ENCODE measurements around the gene ABR.

Gene ABR

DNA sequence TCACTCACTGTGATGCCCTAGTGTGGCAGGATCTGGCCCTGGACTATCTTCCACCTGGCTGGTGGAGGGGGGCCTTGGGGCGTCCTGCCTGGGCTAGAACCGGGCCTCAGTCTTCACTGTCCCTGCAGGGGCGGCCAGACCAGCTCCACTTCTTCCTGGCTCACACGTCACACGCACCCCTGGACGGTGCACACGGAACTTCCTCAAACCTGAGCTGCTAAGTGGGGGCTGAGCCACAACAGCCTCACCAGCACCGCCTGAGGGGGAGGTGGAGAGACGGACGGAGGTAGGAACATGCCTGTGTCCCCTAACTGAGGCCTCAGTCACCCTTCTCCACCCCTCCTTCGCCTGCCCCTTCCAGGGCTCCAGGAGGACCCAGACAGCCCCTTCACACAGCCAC is 146.3 kb downstream of the ABR start:
- no peaks in the 10 kb centered on the region for H3K27me3 Mint-ChIP-seq
- no peak overlapping the region for H3K4me3 Mint-ChIP-seq
- H3K36me3 Mint-ChIP-seq: no peaks in the 10 kb centered on the region
- H3K4me1 Mint-ChIP-seq (ENCODE audit: low read depth): no peaks in the 10 kb centered on the region
- H3K9me3 Mint-ChIP-seq (ENCODE audit: low read depth): no peaks in the 10 kb centered on the region
- no peak overlapping the region for H3K27ac Mint-ChIP-seq

DNA sequence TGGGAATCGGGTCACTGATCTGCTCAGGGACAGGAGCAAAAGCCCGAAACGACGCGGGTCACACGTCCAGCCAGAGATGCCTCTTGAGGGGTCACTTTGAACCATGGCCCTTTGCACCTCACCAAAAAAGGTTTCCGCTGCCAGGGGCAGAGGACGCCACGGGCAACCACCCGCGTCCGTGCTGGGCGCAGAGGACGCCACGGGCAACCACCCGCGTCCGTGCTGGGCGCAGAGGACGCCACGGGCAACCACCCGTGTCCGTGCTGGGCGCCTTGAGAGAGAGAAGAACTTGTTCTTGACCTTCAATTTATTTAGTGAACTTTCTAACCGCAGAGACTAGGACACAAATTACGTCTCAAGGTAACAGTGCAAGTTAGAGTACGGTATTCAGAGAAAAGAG is 147.4 kb downstream of the ABR start:
- Mint-ChIP-seq H3K9me3 (ENCODE audit: low read depth) (no peaks in the 10 kb centered on the region), H3K27me3 (no peaks in the 10 kb centered on the region), H3K27ac (no peak overlapping the region), H3K4me3 (no peak overlapping the region), H3K36me3 (no peaks in the 10 kb centered on the region), H3K4me1 (ENCODE audit: low read depth) (no peaks in the 10 kb centered on the region)

DNA sequence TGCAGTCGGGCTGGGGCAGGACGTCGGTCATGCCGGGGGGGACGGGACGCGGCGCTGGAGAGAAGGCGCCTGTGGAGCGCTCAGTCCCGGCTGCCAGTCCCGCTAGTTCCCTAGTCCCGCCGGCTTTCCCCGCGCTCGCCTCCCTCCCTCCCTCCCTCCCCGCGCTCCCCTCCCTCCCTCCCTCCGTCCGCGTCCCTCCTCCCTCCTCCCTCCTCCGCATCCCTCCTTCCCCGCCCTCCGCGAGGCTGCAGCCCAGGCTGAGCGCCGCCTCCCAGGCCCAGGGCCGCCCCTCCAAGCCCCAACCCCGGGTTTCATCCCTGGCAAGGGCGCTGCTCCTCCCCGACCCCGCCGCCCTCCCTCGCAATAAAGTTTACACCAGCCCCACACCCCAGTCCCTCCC is 148.1 kb downstream of the ABR start:
- Mint-ChIP-seq H3K4me3 (no peak overlapping the region), H3K9me3 (ENCODE audit: low read depth) (no peaks in the 10 kb centered on the region), H3K36me3 (no peaks in the 10 kb centered on the region), H3K27me3 (no peaks in the 10 kb centered on the region), H3K27ac (no peak overlapping the region), H3K4me1 (ENCODE audit: low read depth) (no peaks in the 10 kb centered on the region)

DNA sequence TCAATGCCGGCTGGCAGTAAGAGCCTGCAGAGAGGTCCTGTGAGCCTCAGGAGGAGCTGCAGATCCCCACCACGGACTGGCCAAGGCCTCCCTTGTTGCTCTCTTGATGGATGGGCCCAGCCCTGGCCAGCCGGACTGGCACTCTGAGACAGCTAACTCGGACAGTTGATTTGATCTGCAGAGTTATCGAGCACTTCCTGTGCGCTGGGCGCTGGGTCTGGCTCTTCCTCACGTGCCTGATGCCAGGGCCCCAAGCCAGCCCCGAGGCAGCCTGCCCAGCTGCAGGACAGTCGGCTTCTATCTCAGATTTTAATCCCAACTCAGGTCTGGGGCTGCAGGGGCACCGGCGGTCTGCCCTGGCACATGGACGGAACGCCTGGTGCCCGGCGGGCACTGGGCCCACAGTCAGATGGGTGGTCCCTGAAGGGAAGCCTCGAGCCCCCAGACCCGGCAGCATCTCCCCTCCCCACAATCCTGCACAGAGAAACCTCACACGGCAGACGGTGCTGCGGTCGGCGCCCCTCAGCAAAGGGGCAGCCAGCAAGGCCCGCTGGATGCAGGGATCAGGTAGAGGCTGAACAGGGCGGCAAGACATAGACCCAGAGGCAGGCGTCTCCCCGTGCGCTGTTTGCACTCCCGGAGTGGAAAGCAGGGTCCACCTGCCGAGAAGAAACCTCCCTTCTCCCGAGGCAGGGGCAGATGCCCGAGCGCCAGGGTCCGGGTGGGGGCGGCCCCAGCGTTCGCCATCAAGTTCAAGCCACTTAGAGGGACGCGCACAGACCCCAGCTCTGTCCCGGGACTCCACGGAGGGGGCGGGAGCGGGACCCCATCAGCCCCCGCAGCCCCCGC is 148.9 kb downstream of the ABR start:
- Mint-ChIP-seq H3K27me3 (no peaks in the 10 kb centered on the region), H3K9me3 (ENCODE audit: low read depth) (no peaks in the 10 kb centered on the region), H3K36me3 (no peaks in the 10 kb centered on the region), H3K4me1 (ENCODE audit: low read depth) (no peaks in the 10 kb centered on the region), H3K27ac (no peak overlapping the region), H3K4me3 (no peak overlapping the region)

DNA sequence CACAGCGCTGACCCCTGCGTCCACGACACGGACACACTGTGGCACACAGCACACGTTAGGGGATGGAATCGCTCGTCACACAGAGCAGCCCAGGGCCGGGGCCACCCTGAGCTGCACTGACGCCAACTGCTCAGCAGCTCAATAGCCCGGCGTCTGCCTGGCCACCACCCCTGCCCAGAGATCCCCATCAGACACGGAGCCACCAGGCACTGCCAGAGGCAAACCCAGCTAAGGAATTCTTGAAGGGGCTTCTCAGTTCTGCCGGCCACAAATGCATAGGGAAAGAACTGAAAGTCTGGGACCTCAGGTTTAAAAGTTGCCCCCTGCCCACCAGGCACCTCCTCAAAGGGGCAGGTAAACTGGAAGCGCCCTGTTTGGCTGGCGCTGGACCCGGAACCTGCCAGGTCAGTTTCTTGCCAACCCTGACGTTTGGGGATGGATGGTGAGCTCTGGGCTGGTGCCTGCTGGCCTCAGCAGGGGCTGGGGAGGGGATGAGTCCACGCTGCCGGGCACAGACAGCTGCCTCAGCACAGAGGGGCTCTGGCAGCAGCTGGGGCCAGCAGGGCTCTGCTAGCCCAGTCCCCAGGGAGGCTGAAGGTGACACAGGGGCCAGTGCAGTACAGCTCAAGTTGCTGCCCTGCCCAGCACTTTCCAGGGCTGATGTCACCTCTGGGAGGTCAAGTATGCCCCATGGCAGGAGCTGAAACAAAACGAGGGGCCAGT is 149.7 kb downstream of the ABR start:
- Mint-ChIP-seq H3K4me3 (no peak overlapping the region), H3K9me3 (ENCODE audit: low read depth) (no peaks in the 10 kb centered on the region), H3K27me3 (no peaks in the 10 kb centered on the region), H3K36me3 (no peaks in the 10 kb centered on the region), H3K27ac (no peak overlapping the region), H3K4me1 (ENCODE audit: low read depth) (no peaks in the 10 kb centered on the region)

DNA sequence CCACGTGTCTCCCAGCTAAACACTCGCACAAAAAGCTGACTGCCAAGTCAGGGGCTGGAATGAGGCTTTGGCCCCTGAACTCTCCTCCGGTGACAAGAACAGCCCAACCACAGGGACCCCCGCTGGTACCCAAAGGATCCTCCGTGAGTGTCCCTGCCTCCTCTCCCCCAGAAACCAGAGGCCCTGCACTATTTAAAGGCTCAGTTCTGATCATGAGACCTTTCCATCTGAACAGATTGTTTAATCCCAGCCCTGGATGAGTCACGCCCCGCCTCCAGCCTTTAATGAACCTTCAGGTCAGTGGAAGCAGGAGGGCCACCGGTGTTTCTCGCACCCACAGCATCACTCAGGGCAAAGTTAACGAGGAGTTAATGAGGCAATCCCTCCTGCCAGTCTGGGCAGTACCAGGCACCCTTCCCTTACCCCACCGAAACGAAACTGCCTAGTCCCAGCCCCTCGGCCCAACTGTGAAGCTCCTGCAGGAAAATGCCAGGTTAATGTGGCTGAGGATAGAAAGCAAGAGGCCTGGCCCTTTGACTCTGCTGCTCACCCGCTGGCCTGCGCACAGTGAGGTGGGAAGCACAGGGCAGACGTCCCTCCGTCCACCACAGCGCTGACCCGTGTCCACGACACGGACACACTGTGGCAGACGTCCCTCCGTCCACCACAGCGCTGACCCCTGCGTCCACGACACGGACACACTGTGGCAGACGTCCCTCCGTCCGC is 150.4 kb downstream of the ABR start:
- no peaks in the 10 kb centered on the region for H3K36me3 Mint-ChIP-seq
- H3K4me1 Mint-ChIP-seq (ENCODE audit: low read depth): no peaks in the 10 kb centered on the region
- H3K27ac Mint-ChIP-seq: no peak overlapping the region
- H3K27me3 Mint-ChIP-seq: no peaks in the 10 kb centered on the region
- no peaks in the 10 kb centered on the region for H3K9me3 Mint-ChIP-seq (ENCODE audit: low read depth)
- no peak overlapping the region for H3K4me3 Mint-ChIP-seq

DNA sequence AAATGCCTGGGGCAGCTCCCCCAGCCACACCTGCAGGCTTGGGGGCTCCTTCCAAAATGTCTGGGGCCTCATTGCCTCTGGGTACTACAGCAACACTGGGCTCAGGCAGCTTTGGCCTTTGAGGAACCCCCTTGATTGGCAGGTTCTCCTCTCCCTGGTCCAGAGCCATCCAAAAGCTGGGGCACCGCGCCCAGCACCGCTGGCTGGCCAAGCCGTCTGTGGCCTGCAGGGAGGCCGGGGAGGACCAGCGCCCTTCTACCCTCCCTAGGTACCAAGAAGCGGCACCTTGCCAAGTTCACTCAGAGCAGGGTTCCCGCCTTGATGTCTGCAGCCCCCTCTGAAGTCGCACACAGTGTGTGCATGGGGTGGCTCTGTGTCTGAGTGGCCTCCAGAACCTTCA is 152.7 kb downstream of the ABR start:
- H3K4me3 Mint-ChIP-seq: no peak overlapping the region
- no peaks in the 10 kb centered on the region for H3K36me3 Mint-ChIP-seq
- no peak overlapping the region for H3K27ac Mint-ChIP-seq
- H3K4me1 Mint-ChIP-seq (ENCODE audit: low read depth): no peaks in the 10 kb centered on the region
- H3K9me3 Mint-ChIP-seq (ENCODE audit: low read depth): no peaks in the 10 kb centered on the region
- no peaks in the 10 kb centered on the region for H3K27me3 Mint-ChIP-seq

DNA sequence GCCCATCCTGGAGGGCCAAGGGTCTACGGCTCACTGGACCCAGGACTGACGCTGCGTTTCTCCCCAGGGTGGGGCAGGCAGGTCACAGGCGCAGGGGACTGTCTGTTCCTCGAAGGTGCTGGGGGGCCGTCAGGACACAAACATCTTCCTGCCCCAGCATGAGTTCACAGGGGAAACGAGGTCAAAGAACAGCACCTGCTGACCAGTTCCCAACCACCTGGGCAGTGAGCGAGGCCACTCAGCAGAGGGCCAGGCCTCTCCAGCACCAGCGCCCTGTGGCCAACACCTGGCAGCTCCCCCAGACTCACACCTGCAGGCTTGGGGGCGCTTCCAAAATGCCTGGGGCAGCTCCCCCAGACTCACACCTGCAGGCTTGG is 153.2 kb downstream of the ABR start:
- no peaks in the 10 kb centered on the region for H3K4me1 Mint-ChIP-seq (ENCODE audit: low read depth)
- H3K27ac Mint-ChIP-seq: no peak overlapping the region
- H3K4me3 Mint-ChIP-seq: no peak overlapping the region
- H3K27me3 Mint-ChIP-seq: no peaks in the 10 kb centered on the region
- no peaks in the 10 kb centered on the region for H3K9me3 Mint-ChIP-seq (ENCODE audit: low read depth)
- H3K36me3 Mint-ChIP-seq: no peaks in the 10 kb centered on the region

DNA sequence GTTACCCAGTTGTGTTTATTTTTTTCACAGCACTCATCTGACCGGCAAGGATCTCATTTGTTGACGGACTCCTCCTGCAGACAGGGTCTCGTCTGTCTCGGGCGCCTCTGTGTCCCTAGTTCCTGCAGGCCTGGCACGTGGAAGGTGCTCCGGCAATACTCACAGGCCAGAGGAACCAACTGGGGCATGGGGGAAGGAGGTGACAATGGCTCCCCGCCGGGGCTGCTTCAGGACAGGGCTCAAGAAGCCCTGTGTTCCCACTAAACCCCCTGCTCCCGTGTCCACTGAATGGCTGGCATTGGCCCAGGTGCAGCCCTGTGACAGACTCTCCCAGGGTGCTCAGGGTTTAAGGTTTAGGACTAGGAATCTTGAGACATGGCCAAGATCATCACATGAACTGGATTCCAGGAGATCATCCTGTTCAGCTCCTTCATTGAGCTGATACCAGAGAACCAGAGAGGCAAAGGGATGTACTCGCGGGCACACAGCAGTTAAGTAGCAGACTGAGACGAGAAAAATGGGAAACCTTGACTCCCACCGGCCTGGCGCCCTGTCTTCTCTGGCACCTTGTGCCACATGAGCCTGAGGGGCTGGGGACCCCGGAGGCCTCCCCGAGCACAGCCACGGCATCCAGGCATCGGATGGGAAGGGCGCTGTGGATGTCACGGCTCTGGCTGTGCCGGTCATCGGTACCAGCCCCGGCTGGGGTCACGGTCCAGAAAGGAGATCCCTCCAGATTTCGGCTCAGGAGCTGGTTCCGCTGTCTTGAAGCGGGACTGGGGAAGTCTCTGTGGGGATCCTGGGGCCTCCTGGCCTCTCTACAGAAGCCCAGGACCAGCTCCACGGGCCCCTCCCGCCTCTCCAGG is 153.8 kb downstream of the ABR start:
- H3K27me3 Mint-ChIP-seq: no peaks in the 10 kb centered on the region
- H3K27ac Mint-ChIP-seq: no peak overlapping the region
- H3K4me1 Mint-ChIP-seq (ENCODE audit: low read depth): no peaks in the 10 kb centered on the region

DNA sequence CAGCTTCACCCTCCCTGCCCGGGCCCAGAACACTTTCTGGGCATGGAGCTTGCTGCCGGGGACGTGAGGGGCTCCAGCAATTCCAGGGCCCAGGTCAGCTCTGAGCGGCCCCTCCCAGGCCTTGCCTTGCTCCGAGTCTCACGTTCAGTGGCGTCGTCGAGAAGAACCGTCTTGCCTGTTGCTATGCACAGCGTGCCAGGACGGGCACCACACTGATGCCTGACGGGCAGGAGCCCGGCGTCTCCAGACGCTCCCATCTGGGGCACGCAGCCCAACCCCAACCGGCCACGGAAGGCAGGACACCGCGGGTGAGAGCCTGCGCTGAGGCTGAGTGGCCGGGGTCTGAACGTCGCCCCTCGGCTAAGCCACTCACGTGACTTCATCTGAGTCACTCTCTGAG is 155.7 kb downstream of the ABR start:
- H3K27ac Mint-ChIP-seq: no peak overlapping the region
- H3K36me3 Mint-ChIP-seq: no peaks in the 10 kb centered on the region
- H3K9me3 Mint-ChIP-seq (ENCODE audit: low read depth): no peaks in the 10 kb centered on the region
- no peaks in the 10 kb centered on the region for H3K27me3 Mint-ChIP-seq
- no peaks in the 10 kb centered on the region for H3K4me1 Mint-ChIP-seq (ENCODE audit: low read depth)
- H3K4me3 Mint-ChIP-seq: no peak overlapping the region

More for the DNA sequence above, 153.8 kb downstream of the ABR start:
- Mint-ChIP-seq H3K36me3 (no peaks in the 10 kb centered on the region), H3K4me3 (no peak overlapping the region), H3K9me3 (ENCODE audit: low read depth) (no peaks in the 10 kb centered on the region)

DNA sequence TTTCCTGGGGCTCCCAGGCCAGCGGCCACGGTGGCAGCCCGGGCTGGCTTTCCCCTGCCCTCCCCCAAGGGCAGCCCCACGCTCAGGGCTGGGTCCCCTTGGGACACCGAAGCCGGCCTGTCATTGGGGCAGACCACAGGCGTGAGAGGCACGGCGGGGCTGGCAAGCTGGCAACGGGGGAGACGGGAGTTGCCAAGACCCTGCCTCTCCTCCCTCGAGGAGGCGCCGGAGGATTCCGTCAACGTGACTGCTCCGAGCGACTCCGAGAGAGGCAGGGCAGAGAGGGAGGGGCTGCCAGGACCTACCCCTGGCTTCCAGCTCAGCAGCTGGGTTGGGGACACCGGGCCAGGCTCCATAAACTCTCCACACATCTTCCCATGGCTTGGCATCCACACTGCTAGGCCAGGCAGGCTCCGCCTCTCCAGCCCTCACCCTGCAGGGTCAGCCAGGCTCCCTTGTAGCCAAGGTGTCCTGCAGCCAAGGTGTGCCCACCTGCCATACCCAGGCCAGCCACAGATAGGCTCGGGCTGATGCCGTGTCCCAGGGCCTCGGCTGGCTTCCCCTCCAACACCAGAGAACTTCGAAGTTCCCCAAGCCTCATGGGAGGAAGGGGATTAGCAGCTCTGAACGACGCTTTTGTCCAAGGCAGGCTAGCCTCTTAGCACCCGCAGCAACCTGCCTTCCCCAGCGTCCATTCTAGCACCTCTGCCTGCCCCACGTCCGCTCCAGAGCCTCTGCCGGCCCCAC is 157.3 kb downstream of the ABR start:
- Mint-ChIP-seq H3K27ac (no peak overlapping the region), H3K27me3 (no peaks in the 10 kb centered on the region), H3K36me3 (no peaks in the 10 kb centered on the region), H3K4me3 (no peak overlapping the region), H3K9me3 (ENCODE audit: low read depth) (no peaks in the 10 kb centered on the region), H3K4me1 (ENCODE audit: low read depth) (no peaks in the 10 kb centered on the region)

DNA sequence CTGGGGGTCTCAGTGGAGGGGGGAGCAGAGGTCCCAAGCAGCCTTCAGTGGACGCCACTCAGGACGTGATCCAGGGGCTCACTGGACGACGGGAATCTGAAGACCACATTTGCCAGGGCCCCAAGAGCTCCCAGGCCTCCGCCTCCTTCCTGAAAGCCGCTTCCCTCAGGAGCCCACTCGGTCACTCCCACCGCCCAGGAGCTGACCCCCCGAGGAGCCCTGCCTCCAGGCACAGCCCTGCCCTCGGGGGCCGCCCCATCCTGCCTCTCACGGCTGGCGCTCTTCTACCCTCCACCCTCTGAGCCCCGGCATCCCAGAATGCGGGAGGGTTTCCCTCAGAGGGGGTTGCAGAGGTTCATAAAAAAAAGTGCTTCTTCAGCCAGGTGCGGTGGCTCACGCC is 158.6 kb downstream of the ABR start:
- Mint-ChIP-seq H3K27me3 (no peaks in the 10 kb centered on the region), H3K4me1 (ENCODE audit: low read depth) (no peaks in the 10 kb centered on the region), H3K27ac (no peak overlapping the region), H3K9me3 (ENCODE audit: low read depth) (no peaks in the 10 kb centered on the region), H3K36me3 (no peaks in the 10 kb centered on the region), H3K4me3 (no peak overlapping the region)

DNA sequence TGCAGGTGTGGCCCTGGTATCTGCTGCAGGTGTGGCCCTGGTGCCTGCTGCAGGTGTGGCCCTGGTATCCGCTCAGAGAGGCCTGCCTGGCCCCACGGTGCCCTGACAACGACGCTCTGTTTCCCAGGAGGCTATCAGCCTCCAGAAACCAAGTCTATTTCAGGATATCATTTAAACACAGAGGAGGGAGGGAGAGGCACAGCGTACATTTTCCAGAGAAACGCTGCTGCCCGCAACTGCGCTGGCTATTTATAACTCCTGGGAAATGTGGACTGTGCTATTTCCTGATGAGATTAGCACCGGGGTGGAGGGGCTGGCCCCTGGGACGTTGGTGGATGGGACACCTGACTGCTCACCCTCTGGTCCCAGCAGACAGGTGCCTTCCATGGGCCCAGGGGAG is 160.3 kb downstream of the ABR start:
- Mint-ChIP-seq H3K36me3 (no peaks in the 10 kb centered on the region), H3K4me1 (ENCODE audit: low read depth) (no peaks in the 10 kb centered on the region), H3K27ac (no peak overlapping the region), H3K9me3 (ENCODE audit: low read depth) (no peaks in the 10 kb centered on the region), H3K4me3 (no peak overlapping the region), H3K27me3 (no peaks in the 10 kb centered on the region)

DNA sequence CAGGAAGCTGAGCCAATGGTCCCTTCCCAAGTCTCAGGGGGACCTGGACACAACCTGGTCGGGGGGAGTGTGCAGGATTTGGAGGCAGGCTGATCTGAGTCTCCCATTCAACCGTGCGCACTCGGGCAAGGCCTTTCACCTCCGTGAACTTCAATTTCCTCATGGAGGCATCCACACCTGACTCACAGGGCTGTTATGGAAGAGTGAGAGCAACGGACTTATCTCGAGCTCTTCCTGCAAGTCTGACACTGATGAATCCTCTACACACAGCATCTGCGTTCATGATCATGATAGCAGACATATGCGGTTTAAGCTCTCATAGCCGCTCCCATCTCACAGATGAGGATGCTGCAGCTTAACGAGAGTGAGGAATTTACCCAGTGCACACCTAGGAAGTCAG is 161.2 kb downstream of the ABR start:
- Mint-ChIP-seq H3K4me1 (ENCODE audit: low read depth) (no peaks in the 10 kb centered on the region), H3K4me3 (no peak overlapping the region), H3K36me3 (no peaks in the 10 kb centered on the region), H3K9me3 (ENCODE audit: low read depth) (no peaks in the 10 kb centered on the region), H3K27me3 (no peaks in the 10 kb centered on the region), H3K27ac (no peak overlapping the region)

All from activated naive CD8-positive, alpha-beta T cell (primary cell).